ENCODE measurements around the gene ARHGAP18. TPM values are rescaled to one million over a fixed set of nuclear protein-coding genes. Genes with fewer than 3 reads are reported as not detected.

Gene ARHGAP18
- total and polyA plus RNA-seq, 2 experiments from 2014 or later: 4.3 to 5.0 TPM

DNA sequence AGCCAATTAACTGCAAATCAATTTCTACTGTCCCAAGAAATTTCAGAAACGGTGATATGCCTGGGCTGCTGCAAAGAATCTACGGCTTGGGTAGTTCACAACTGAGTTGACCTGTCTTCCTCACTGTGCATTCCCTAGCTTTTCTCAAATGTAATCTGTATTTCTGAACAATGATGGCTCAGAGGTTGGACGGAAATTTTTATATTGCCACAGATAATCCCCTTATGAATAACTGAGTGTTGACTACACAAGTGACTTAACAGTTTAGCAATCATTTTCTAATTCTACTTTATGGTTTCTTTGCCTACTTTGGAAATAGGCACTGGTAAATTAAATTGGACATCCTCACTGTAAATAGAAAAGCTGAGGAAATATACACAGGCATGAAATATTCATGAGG is 94.5 kb downstream of the ARHGAP18 start:
- Mint-ChIP-seq H3K27me3 (ENCODE audit: insufficient read depth, low read depth, poor library complexity) (peaks cover 4% of the 10 kb centered on the region), H3K4me1 (no peaks in the 10 kb centered on the region; the same call in 2 of the 3 replicates), H3K36me3 (ENCODE audit: low read depth) (peaks cover 10% of the 10 kb centered on the region), H3K9me3 (peaks cover 12% of the 10 kb centered on the region), H3K4me3 (no peak overlapping the region), H3K27ac (no peak overlapping the region)
- no peak overlapping the region for H3K4me3 ChIP-seq
- peaks cover 8% of the 10 kb centered on the region for H3K4me1 ChIP-seq (ENCODE audit: insufficient read depth)
- no peaks in the 10 kb centered on the region for H3K36me3 ChIP-seq (ENCODE audit: insufficient read depth)
- no peak overlapping the region for H3K27ac ChIP-seq (ENCODE audit: low read depth)
- ATAC-seq (no peak), DNase-seq (ENCODE audit: low spot score) (no peak)
- 0 out of 2 replicates have a peak, but pooled peaks cover 4% of the 10 kb centered on the region for H3K9me2 ChIP-seq (ENCODE audit: insufficient read depth)
- TF ChIP-seq EZH2phosphoT487 (IDR thresholded peaks at IDR 0.05; ENCODE audit: unreplicated experiment): no peak
- no peak for TF ChIP-seq JUNB (IDR thresholded peaks at IDR 0.05; ENCODE audit: unreplicated experiment)
- TF ChIP-seq ZNF114 (CRISPR knock-in tag; IDR thresholded peaks at IDR 0.05): no peak
- TF ChIP-seq, protein P1, sequence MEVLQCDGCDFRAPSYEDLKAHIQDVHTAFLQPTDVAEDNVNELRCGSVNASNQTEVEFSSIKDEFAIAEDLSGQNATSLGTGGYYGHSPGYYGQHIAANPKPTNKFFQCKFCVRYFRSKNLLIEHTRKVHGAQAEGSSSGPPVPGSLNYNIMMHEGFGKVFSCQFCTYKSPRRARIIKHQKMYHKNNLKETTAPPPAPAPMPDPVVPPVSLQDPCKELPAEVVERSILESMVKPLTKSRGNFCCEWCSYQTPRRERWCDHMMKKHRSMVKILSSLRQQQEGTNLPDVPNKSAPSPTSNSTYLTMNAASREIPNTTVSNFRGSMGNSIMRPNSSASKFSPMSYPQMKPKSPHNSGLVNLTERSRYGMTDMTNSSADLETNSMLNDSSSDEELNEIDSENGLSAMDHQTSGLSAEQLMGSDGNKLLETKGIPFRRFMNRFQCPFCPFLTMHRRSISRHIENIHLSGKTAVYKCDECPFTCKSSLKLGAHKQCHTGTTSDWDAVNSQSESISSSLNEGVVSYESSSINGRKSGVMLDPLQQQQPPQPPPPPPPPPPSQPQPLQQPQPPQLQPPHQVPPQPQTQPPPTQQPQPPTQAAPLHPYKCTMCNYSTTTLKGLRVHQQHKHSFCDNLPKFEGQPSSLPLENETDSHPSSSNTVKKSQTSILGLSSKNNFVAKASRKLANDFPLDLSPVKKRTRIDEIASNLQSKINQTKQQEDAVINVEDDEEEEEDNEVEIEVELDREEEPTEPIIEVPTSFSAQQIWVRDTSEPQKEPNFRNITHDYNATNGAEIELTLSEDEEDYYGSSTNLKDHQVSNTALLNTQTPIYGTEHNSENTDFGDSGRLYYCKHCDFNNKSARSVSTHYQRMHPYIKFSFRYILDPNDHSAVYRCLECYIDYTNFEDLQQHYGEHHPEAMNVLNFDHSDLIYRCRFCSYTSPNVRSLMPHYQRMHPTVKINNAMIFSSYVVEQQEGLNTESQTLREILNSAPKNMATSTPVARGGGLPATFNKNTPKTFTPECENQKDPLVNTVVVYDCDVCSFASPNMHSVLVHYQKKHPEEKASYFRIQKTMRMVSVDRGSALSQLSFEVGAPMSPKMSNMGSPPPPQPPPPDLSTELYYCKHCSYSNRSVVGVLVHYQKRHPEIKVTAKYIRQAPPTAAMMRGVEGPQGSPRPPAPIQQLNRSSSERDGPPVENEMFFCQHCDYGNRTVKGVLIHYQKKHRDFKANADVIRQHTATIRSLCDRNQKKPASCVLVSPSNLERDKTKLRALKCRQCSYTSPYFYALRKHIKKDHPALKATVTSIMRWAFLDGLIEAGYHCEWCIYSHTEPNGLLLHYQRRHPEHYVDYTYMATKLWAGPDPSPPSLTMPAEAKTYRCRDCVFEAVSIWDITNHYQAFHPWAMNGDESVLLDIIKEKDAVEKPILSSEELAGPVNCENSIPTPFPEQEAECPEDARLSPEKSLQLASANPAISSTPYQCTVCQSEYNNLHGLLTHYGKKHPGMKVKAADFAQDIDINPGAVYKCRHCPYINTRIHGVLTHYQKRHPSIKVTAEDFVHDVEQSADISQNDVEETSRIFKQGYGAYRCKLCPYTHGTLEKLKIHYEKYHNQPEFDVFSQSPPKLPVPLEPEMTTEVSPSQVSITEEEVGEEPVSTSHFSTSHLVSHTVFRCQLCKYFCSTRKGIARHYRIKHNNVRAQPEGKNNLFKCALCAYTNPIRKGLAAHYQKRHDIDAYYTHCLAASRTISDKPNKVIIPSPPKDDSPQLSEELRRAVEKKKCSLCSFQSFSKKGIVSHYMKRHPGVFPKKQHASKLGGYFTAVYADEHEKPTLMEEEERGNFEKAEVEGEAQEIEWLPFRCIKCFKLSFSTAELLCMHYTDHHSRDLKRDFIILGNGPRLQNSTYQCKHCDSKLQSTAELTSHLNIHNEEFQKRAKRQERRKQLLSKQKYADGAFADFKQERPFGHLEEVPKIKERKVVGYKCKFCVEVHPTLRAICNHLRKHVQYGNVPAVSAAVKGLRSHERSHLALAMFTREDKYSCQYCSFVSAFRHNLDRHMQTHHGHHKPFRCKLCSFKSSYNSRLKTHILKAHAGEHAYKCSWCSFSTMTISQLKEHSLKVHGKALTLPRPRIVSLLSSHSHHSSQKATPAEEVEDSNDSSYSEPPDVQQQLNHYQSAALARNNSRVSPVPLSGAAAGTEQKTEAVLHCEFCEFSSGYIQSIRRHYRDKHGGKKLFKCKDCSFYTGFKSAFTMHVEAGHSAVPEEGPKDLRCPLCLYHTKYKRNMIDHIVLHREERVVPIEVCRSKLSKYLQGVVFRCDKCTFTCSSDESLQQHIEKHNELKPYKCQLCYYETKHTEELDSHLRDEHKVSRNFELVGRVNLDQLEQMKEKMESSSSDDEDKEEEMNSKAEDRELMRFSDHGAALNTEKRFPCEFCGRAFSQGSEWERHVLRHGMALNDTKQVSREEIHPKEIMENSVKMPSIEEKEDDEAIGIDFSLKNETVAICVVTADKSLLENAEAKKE (CRISPR knock-in tag; IDR thresholded peaks at IDR 0.05): no peak
- H3F3A ChIP-seq (replicated peaks; ENCODE audit: low read depth): no peaks in the 10 kb centered on the region
- no peak overlapping the region for H3K4me2 ChIP-seq
- no peaks in the 10 kb centered on the region for H3K79me2 ChIP-seq (replicated peaks; ENCODE audit: insufficient read depth)
- H2AFZ ChIP-seq: no peak overlapping the region
- H4K20me1 ChIP-seq (replicated peaks; ENCODE audit: insufficient read depth): no peaks in the 10 kb centered on the region
- no peaks in the 10 kb centered on the region for H3K27me3 ChIP-seq (ENCODE audit: insufficient read depth)

DNA sequence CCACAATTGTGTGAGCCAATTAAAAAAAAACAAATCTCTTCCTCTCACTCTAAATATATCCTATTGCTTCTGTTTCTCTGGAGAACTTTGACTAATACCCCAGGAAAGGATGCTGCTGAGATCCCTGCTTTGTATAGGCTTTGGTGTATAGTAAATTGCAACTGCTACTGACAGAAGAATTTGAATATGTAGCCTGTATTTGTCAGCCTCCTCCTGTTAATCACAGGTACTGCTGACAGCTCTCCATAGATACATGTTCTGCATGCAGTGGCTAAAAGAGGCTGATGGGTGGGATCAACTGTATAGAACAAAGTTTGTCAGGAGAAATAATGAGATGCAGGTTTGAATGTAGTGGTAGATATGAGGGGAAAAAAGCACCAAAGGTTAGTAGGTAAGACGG is 95.0 kb downstream of the ARHGAP18 start:
- H3K36me3 Mint-ChIP-seq (ENCODE audit: low read depth): peaks cover 10% of the 10 kb centered on the region
- Histone ChIP-seq H3K4me3 (no peak overlapping the region), H3K36me3 (ENCODE audit: insufficient read depth) (no peaks in the 10 kb centered on the region), H4K20me1 (replicated peaks; ENCODE audit: insufficient read depth) (no peaks in the 10 kb centered on the region), H3K27me3 (ENCODE audit: insufficient read depth) (no peaks in the 10 kb centered on the region), H3F3A (replicated peaks; ENCODE audit: low read depth) (no peaks in the 10 kb centered on the region), H2AFZ (no peak overlapping the region), H3K4me1 (ENCODE audit: insufficient read depth) (peaks cover 10% of the 10 kb centered on the region), H3K4me2 (no peak overlapping the region), H3K27ac (ENCODE audit: low read depth) (no peak overlapping the region), H3K79me2 (replicated peaks; ENCODE audit: insufficient read depth) (no peaks in the 10 kb centered on the region), H3K9me2 (ENCODE audit: insufficient read depth) (0 out of 2 replicates have a peak, but pooled peaks cover 4% of the 10 kb centered on the region)
- peaks cover 3% of the 10 kb centered on the region for H3K4me1 Mint-ChIP-seq
- DNase-seq (ENCODE audit: low spot score) (no peak), ATAC-seq (no peak)
- peaks cover 4% of the 10 kb centered on the region for H3K27me3 Mint-ChIP-seq (ENCODE audit: insufficient read depth, low read depth, poor library complexity)
- no peak overlapping the region for H3K27ac Mint-ChIP-seq
- TF ChIP-seq JUNB (IDR thresholded peaks at IDR 0.05; ENCODE audit: unreplicated experiment) (no peak), CREB1 (CRISPR knock-in tag; IDR thresholded peaks at IDR 0.05; ENCODE audit: low read depth) (no peak), ZNF331 (CRISPR knock-in tag; IDR thresholded peaks at IDR 0.05; ENCODE audit: low read depth) (no peak), NANOG (IDR thresholded peaks at IDR 0.05; ENCODE audit: borderline replicate concordance) (no peak)
- TF ChIP-seq, protein P2, sequence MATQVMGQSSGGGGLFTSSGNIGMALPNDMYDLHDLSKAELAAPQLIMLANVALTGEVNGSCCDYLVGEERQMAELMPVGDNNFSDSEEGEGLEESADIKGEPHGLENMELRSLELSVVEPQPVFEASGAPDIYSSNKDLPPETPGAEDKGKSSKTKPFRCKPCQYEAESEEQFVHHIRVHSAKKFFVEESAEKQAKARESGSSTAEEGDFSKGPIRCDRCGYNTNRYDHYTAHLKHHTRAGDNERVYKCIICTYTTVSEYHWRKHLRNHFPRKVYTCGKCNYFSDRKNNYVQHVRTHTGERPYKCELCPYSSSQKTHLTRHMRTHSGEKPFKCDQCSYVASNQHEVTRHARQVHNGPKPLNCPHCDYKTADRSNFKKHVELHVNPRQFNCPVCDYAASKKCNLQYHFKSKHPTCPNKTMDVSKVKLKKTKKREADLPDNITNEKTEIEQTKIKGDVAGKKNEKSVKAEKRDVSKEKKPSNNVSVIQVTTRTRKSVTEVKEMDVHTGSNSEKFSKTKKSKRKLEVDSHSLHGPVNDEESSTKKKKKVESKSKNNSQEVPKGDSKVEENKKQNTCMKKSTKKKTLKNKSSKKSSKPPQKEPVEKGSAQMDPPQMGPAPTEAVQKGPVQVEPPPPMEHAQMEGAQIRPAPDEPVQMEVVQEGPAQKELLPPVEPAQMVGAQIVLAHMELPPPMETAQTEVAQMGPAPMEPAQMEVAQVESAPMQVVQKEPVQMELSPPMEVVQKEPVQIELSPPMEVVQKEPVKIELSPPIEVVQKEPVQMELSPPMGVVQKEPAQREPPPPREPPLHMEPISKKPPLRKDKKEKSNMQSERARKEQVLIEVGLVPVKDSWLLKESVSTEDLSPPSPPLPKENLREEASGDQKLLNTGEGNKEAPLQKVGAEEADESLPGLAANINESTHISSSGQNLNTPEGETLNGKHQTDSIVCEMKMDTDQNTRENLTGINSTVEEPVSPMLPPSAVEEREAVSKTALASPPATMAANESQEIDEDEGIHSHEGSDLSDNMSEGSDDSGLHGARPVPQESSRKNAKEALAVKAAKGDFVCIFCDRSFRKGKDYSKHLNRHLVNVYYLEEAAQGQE (IDR thresholded peaks at IDR 0.05; ENCODE audit: unreplicated experiment): no peak
- peaks cover 12% of the 10 kb centered on the region for H3K9me3 Mint-ChIP-seq
- H3K4me3 Mint-ChIP-seq: no peak overlapping the region
